GM18858 (cell line): ENCODE data around the gene CMSS1.

Experiments
- ATAC-seq: cut with Tn5 transposase; IDR thresholded peaks from one replicate; pipeline ENCODE4 v1.9.1; 2021; ENCODE audit not compliant: unreplicated experiment

The CMSS1 gene

DNA sequence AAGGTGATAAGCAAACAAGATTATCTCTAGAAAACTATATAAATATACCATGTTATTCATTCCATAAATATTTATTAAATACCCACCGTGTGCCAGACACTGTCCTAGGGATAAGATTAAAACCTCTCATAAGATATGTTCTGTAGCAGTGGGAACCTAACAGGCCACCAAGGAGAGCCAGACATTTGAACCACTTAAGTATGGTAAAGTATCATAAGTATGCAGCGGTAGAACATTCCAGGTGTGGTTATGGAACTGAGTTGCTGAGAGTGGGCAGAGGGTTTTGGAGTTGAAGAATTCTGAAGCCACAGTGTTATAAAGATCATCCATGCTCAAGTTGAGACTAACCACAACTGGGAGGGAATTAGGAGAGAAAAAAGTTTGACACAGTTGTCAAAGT lies 282.0 kb downstream of the CMSS1 start:
- no peak for ATAC-seq

DNA sequence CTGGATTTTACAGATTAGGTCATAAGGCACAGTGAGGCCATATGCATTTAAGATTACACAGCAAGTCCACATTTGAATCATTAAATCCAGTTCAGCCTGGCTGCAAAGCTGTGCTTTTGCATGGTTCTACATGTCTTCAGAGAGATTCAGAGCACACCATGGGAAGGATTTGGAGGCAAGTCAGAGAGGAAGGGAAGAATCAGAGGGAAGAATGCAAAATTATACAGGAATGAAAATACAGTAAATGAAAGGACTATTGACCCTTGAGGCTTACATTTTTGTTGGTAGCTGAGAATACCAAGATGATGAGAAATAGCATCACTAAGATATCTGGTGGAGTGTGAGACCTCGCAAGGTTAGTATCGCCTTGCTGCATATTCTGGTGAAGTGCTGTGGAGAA lies 282.8 kb downstream of the CMSS1 start:
- no peak for ATAC-seq

DNA sequence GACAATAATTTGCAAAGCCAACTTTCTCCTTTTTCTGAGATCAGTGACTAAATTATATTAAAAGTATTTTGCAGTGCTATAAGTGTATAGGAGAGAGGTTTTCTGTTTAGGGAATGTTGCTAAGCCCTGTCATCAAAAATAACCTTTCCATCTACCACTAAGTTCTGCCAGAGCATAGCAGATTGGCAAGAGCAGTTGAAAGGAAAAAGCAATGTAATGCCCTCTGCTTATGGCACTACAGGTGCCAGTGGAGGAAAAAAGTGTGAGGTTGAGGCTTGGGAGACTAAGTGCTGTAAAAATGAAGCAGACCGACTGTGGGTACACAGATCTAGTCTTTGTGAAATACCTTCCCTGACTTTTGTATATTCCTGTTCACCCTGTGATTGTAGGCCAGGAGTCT lies 285.1 kb downstream of the CMSS1 start:
- no peak for ATAC-seq

DNA sequence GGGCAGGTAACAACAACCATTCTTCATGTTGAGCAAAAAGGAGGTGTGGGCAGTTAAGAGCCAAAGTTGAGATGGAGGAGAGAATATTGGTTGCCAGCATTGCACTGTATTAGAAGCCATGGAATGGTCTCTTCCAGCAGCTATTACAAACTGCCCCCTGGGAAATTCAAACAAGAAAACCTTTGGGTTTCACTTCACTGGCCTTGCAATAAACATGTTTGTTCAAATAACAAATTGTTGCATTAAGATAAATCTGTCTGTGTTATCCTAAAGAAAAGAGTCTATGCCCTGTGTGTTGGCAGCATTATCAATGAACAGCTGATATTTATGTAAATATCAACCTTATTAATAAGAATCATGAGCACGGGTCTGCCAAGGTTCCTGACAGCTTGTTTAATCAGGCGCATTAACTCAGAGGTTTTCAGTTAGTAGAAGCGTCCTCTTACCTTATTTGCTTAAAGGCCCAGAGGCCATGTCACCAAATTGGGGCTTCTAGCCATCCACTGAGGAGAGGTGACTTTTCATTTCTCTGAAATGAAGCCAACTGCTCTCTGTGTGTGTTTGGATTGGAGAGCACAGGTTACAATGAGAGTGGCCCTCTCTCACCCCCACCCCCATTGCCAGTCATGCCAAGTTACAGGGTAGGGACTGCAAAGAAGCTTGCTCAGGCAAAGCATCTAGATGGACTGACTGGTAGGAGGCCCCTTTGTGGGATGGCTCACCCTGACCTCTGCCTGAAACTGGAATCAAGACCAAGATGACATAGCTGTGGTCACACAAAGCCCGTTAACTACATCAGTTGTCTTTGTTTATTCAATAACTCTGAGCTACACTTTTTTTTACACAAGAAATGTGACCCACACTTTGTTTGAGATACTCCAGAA lies 286.1 kb downstream of the CMSS1 start:
- peak; percentile 81 for ATAC-seq

DNA sequence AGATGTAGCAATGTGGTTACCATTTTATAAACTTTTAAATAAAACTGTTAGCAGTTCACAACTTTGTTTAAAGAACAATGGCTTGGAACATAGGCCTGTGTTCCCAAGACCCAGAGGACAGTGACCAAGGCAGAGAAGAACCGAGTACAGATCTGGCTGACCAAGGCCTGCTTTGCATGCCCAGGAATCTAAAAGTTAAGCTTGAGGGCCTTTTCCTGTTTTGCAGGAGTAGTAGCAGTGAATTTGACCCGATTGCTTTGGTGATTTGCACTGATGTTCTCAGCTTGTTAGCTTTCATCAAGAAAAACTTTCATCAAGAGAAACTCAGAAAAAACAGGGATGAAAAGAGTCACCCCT lies 286.8 kb downstream of the CMSS1 start:
- ATAC-seq = peak; percentile 10

DNA sequence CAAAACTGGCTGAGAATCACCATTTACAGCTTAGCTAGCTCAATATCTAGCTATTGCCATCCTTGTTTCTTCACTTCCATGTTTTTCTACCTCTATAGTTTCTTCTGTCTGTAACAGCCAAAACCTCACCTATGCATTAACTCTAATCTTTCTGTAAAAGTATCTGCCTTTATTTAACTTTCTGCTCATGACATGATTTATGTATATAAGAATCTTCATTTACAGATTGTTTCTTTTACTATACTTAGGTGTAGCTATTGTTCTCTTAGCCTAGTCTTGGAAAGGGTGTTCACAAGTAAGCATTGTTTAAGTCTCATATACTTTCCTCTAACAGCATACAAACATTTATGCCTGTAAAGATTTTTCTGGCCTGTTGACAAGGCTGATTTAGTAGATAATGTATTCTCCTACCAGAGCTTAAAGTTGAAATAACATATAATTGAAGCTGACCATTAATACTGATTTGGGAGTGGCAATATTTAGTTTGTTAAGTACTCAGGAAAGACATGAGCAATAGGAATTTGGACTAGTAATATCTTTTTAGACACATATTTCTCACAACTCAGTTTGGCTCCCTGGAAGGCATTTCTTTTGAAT lies 287.3 kb downstream of the CMSS1 start:
- ATAC-seq = no peak

DNA sequence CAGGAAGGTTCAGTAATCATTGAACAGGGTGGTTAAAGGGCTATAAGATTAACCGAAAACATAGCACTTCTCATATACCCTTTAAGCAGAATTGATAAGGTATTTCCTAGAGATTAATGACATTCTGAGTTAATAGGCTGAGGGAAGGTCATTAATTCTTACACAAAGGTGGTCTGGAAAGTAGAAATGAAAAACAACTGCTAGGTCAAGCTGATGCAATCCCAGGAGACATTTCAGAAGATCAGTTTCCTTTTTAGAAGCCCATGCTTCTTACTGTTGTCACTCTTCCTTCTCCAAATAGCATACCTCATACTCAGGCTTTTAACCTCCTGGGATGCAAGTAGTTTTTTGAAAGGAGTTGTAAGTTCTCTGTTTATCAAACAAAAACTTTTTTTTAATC lies 287.8 kb downstream of the CMSS1 start:
- peak; percentile 40 for ATAC-seq

DNA sequence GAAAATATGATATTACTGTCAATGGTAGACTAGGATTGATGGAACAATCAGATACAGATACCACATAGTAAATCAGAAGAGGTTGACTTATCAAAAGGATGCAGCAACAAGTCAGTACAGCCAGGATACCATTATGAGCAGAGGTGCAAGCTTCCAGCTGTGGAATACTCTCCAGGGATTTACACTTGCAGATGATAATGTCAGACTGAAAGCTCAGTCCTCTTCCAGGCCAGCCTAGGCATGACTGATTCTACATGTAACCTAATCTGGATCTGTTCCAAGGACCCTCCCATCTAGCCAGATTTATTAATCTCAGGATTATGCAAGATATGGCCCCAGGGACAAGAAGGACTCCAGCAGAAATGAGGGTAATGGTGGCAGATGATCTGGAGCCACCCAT lies 288.4 kb downstream of the CMSS1 start:
- ATAC-seq = no peak

DNA sequence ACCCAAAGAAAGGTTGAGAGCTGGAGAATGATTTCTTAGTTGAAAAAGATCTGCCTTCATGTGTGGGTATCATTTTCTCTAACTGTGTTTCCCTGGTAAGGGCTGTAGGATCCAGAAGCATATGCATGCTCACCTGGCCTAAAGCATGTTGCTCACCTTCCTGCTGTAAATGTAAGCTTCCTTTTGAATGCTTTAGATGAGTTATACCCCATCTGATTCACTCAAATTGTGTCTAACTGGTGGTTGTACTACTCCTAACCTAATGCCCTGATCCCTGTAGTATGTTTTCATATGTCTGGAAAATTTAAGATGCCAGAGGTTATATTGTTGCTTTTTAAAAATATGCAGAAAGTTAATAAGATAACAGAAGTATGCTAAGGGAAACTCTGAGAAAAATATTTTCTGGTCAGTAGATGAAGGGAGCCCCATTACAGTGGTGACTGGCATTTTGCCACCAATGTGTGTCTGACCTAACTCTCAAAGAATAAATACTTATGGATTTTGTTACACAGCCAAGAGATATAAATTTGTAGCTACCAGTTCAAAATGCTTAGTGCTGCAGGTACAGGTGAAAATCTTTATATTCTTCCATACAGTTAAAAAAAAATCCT lies 289.0 kb downstream of the CMSS1 start:
- no peak for ATAC-seq

DNA sequence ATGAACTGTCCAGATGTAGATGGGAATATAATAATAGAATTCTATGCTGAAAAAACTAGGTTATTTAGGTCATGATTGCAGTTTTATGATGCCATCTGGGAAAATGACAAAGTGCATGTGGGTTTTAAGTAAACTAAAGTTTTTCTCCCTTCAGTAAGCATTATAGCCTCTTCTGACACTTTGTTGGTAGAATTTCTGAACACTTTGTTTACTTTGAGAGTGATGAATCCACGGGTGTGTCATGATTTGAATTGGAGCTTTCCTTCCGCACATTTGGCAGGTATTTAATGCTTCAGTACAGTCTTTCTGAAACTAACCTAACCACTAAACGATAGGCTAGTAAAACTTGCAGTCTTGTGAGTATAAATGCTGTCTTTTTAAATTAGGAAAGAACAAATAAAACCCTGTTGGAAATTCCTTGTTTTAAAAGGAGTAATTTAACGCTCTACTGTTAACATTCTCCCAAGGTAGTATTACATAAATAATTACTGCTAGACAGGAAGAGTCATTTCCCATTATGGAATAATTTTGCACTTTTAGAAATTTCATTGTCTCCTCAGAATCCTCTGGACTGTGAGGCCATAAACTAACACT lies 289.7 kb downstream of the CMSS1 start:
- no peak for ATAC-seq

DNA sequence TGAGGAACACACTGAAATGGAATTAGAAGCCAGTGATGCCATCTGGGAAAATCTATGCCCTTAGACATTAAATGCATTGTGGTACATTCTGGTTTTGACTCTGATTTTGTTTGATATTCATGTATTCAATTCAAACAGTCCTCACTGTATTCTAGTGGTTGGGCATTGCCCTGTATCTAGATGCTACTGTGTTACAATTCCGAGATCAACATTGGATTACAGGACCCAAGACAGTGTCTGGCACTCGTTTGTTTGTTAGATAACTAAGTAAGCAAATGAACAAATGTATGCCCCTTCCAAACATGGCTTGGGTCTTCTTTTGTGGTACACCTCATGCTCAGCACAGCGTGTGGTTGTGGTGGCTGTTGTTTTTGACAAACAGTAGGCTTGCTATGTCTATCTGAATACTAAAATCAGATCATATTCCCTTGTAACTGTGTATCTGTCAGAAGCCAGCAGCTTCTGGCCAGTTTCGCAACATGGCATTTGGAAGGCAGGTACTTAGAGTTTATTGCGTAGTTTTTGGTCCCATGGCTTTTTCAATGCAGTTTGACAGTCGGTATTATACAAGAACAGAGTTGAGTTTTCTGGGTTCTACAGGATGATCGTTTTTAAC lies 290.9 kb downstream of the CMSS1 start:
- ATAC-seq = no peak

DNA sequence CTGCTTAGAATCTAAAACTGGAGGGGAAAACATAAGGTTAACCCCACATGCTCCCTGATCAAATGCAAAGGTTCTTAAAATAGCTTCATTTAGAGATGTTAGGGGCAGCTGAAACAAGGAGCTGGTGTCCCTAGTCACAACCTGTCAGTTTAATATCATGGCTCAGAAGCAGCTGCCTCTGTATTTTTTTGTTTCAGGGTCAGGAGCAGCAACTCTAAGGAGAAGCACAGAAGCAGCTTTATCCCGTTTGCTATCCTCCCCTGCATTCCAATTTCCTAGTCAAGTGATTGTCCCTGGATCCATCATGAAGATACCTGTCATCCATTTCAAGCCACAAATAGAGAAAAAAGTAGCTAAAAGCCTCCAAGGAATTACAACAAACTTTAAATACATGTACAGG lies 292.5 kb downstream of the CMSS1 start:
- no peak for ATAC-seq

DNA sequence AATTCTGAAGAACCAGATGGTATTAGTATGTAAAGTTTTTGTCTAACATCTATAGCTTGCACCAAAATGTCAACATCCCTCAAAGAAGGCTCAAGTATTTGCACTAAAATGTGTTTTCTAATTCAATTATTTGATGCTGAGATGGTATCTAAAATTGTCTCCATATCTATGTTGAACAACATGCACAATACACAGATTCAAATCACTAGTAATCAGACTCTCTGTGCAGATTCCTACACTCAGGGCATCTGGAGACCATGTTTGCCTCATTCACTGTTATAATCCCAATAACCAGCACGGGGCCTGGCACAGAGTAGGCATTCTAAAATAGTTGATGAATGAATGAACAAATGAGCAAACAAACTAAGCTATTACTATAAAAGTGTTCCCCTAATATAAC lies 294.1 kb downstream of the CMSS1 start:
- no peak for ATAC-seq

DNA sequence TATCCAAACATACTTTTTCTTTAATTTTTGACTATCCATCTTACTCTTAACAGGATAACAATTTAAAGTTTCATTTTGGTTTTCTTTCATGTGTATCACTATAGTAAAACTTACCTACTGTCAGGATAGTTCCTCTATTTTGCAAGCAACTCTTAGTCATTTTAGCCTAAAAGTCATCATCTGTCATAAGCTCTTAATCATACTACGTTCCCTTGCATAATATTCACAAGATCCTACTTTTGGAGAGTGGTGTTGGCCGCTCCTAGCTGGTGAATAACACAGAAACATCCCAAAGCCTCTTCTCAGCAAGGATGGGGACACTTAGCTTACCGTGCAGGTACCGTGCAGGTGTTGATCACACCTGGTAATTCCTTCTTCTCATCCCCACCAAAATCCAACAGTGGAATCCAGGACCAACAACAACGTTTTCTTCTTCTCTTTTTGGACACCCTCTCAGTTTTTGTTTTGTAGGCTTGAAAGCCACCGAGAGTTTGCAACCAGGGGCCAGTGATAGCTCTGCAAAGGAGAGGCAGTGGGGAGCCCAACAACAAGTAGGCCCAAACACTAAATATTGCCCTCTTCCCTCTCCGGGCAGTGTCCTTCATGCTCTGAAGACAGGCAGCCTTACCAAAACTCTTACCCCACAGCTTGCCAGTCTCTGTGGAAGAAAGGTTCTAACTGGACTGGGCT lies 296.2 kb downstream of the CMSS1 start:
- ATAC-seq = no peak

DNA sequence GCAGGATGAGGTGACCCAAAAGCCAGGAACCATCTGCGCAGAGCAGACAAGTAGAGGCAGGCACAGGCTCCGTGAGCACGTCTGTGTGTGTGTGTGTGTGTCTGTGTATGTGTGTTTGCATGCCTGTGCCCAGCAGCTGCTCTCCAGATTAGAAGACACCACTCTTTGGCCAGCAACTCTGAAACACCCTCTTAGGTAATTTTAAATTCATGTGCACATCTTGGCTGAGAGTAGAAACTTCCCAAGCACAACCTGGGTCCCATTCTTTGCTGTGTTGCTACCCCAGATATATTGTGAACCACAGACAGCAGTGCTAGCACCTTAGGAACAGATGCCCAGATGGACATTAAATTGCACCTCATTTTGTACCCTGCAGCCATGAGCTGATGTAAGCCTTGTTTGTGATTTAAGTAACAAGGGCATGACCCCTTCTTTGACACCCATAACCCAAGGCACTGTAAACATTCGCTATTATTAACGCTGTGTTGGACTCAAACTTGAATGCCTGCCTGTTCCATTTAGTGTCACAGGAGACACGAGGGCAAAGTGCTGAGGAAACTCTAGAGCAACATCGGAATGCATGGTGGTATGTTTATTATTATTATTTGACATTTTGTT lies 296.9 kb downstream of the CMSS1 start, which contains the start of gene FILIP1L:
Gene FILIP1L (minus strand): TSS at position 89 of the 618 bp plus-strand sequence.
- no peak for ATAC-seq

DNA sequence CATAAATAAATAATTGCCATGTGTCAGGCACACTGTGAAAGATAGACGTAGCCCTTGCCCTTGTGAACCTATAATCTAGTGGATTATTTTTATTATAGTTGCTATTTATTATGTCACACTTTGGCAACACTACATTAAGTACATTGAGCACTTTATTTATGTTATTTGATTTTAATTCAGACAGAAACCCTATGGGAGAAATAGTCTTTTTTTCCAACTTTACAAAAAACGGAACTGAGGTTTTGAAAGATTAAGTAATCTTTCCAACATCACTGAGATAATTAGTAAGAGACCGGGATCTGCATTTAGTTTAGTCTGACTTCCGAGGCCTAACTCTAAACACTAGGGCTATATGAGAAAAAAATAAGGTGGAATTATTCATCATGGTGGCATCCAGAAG lies 299.4 kb downstream of the CMSS1 start:
- ATAC-seq = no peak

DNA sequence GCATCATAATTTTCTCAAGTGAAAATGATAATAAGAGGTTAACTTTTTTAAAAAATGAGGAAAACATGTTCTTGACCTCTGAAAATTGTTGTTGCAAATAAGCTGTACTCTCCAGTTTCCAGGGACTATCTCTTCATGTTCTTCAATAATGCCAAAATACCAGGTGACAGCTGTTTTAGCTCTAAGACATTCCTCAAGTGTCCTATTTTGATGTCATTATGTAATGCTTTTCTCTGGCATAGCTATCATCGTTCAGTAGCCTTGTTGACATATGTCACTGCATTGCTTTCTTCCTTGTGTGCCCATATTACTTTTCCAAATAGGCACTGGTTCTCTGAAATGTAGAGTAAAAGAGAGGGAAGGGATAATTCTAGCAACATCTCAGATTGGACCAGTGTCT lies 302.4 kb downstream of the CMSS1 start:
- ATAC-seq = no peak

DNA sequence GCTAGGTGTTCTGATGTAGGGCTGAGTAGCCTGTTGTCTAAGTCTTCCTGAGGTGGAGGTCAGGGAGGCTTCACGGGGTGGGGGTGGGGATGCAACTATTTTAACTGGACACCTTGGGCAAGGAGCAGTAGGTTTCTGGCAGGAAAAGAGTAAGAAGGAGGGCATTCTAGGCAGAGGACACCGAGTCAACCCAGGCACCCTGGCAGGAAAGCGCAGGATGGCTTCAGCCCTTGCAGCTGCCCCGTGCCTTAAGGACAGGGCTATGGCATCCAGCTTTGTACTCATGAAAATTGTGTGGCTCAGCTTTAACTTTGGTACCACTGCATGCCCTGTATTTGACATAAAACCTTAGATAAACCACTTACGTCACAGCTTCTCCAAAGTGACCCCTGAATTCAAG lies 303.0 kb downstream of the CMSS1 start:
- no peak for ATAC-seq

DNA sequence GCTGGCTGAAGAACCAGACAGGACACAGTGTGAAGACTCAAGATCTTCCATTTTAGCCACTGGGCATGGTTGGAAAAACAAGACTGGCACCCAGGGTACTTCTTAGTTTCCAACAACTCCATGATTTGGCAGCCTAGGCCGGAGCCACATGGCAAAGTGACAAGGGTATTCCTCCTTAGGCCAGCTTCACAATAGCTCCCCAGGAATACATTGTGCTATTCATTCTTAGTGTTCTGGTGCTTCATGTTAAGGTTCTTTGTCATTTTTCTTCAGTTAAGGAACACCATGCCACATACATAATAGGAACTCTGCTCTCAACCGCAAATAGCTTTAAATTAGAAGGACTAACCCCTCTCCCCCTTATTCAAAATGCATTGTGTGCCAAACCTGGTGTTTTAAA lies 304.7 kb downstream of the CMSS1 start:
- ATAC-seq = no peak

DNA sequence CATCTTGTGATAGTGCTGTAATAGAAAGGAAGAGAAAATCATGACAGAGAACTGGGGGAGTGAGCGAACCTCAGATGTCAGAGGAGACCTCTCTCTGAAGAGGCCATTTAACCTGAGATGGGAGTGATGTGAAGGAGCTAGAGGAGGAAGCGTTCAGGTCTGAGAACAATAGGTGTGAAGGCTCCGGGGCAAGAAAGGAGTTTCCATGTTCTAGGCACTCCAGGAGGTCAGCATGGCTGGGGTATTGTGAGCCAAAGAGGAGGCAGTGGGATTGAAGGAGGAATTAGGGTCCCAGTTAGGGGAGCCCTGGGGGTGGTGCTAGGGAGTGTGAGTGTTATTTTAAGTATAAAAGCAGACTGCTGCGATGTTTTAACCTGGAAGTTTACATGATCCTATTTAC lies 305.4 kb downstream of the CMSS1 start:
- no peak for ATAC-seq
